Measurements from ENCODE around the gene GPATCH2.

DNA sequence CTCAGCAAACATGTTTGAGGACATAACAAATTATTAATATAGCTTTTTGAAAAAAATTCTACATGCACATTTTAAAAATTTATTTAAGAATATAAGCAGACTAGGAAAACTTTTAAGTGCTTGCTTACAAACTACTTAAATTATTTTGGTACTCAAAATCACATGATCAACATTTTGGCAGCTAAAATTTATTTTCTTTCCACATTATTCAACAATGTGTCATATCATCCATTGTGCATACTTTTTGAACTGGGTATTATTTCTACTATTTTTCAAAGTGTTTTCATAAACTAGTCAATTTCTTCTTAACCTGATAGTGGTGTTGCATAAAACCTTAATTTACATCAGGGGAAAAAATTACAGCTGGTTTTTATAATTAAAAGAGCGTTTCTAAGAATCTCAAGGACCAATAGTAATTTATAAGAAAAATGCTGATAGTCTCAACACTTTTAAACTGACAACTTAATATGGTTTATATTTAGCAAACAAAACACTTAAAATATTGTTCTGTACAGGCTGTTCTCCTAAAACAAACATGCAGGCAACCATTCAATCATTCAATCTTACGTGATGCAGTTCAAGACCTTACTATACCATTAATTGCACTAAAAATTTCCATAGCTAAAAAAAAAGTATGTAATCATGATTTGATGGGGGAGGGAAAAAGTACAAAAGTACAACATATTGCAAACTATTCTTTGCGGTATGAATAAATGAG lies 105.0 kb downstream of the GPATCH2 start:
- TF ChIP-seq, protein P1, sequence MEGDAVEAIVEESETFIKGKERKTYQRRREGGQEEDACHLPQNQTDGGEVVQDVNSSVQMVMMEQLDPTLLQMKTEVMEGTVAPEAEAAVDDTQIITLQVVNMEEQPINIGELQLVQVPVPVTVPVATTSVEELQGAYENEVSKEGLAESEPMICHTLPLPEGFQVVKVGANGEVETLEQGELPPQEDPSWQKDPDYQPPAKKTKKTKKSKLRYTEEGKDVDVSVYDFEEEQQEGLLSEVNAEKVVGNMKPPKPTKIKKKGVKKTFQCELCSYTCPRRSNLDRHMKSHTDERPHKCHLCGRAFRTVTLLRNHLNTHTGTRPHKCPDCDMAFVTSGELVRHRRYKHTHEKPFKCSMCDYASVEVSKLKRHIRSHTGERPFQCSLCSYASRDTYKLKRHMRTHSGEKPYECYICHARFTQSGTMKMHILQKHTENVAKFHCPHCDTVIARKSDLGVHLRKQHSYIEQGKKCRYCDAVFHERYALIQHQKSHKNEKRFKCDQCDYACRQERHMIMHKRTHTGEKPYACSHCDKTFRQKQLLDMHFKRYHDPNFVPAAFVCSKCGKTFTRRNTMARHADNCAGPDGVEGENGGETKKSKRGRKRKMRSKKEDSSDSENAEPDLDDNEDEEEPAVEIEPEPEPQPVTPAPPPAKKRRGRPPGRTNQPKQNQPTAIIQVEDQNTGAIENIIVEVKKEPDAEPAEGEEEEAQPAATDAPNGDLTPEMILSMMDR (conservative IDR thresholded peaks at IDR 0.05; ENCODE audit: low read depth, low read length): no peak
- TF ChIP-seq EZH2phosphoT487 (IDR thresholded peaks at IDR 0.05; ENCODE audit: borderline replicate concordance, low read length): no peak
- no peak for TF ChIP-seq EZH2 (IDR thresholded peaks at IDR 0.05; ENCODE audit: low read length, unreplicated experiment)
